H1 (cell line): ENCODE measurements around the gene ADPRS. TPM values are rescaled to one million over a fixed set of nuclear protein-coding genes. Genes with fewer than 3 reads are reported as not detected.

ENCODE experiments used
- CTCF ChIA-PET: fragments of 300-600 bp; sonication (Branson Sonifier 250); formaldehyde crosslinking; loops from one replicate; lab custom pipeline; 2021; ENCODE audit not compliant: partially characterized antibody; lab: Charles Lee
- POLR2A ChIA-PET: fragments of 300-600 bp; sonication (Branson Sonifier 250); formaldehyde crosslinking; loops from one replicate; lab custom pipeline; 2021; ENCODE audit warnings: inconsistent platforms; ENCODE audit not compliant: partially characterized antibody; lab: Charles Lee
- DNase-seq, 2 experiments: peaks; one replicate each; pipeline versions ENCODE4 v3.0.0 to v3.0.0-alpha.2; 2010 to 2022; ENCODE audit warnings: low spot score in 2 of 2, low read depth in 1 of 2, mixed read lengths in 1 of 2
- FAIRE-seq: peaks from 2 replicates; lab custom pipeline; 2011; peaks lifted over from hg19 to GRCh38; lab: Jason Lieb, UNC
- H2AFZ ChIP-seq: 2 replicates; pipeline ENCODE4 v1.8.1; 2012; ENCODE audit warnings: low read length, inconsistent platforms
- H2AK5ac ChIP-seq: 2 replicates; pipeline ENCODE4 v1.6.1; 2013; ENCODE audit warnings: low read depth, low read length
- H2BK120ac ChIP-seq: replicated peaks from 2 replicates; pipeline ENCODE3; 2013; ENCODE audit warnings: low read depth, low read length, inconsistent platforms
- H2BK12ac ChIP-seq: 2 replicates; pipeline ENCODE4 v1.6.1; 2013; ENCODE audit warnings: low read depth, low read length
- H2BK15ac ChIP-seq: 2 replicates; pipeline ENCODE4 v1.6.1; 2013; ENCODE audit warnings: low read length
- H2BK20ac ChIP-seq: 2 replicates; pipeline ENCODE4 v1.6.1; 2013; ENCODE audit warnings: low read length
- H2BK5ac ChIP-seq: 2 replicates; pipeline ENCODE4 v1.6.1; 2013; ENCODE audit warnings: low read depth, low read length
- H3K14ac ChIP-seq: 2 replicates; pipeline ENCODE4 v1.6.1; 2013; ENCODE audit warnings: inconsistent platforms; ENCODE audit not compliant: insufficient read length
- H3K18ac ChIP-seq: 2 replicates; pipeline ENCODE4 v1.6.1; 2013; ENCODE audit warnings: low read length; ENCODE audit errors: extremely low read depth
- H3K23ac ChIP-seq: 2 replicates; pipeline ENCODE4 v1.6.1; 2013; ENCODE audit warnings: inconsistent platforms; ENCODE audit not compliant: insufficient read length
- H3K23me2 ChIP-seq: 2 replicates; pipeline ENCODE4 v1.6.1; 2013; ENCODE audit warnings: low read depth, low read length
- H3K27ac ChIP-seq: 2 replicates; pipeline ENCODE4 v1.6.1; 2011; ENCODE audit warnings: low read depth, low read length, inconsistent platforms
- H3K27me3 ChIP-seq, 4 experiments: replicated peaks in 1 of 4; 1 replicate in 1 of 4; 2 replicates in 3 of 4; pipeline versions ENCODE4 v1.6.1 to v1.8.1; 2011 to 2013; ENCODE audit warnings: low read length in 3 of 4, mild to moderate bottlenecking in 3 of 4, inconsistent platforms in 2 of 4, mixed read lengths in 2 of 4, moderate library complexity in 1 of 4; ENCODE audit not compliant: control insufficient read depth in 3 of 4, insufficient read depth in 3 of 4; ENCODE audit errors: extremely low read depth in 1 of 4
- H3K36me3 ChIP-seq, 4 experiments: 2 replicates each; pipeline versions ENCODE4 v1.6.1 to v1.8.1; 2011 to 2013; ENCODE audit warnings: mild to moderate bottlenecking in 4 of 4, low read length in 3 of 4, moderate library complexity in 2 of 4, control low read depth in 1 of 4, inconsistent platforms in 1 of 4; ENCODE audit not compliant: insufficient read depth in 4 of 4, control insufficient read depth in 2 of 4
- H3K4ac ChIP-seq: replicated peaks from 2 replicates; pipeline ENCODE3; 2013; ENCODE audit warnings: low read length, low read depth, mixed read lengths, inconsistent platforms; ENCODE audit not compliant: insufficient read length
- H3K4me1 ChIP-seq, 4 experiments: replicated peaks in 1 of 4; 1 replicate in 1 of 4; 2 replicates in 3 of 4; pipeline versions ENCODE4 v1.6.1 to v1.8.1; 2011 to 2013; ENCODE audit warnings: low read length in 3 of 4, inconsistent platforms in 2 of 4, mixed read lengths in 1 of 4; ENCODE audit not compliant: insufficient read depth in 4 of 4, control insufficient read depth in 3 of 4
- H3K4me2 ChIP-seq, 2 experiments: 2 replicates each; pipeline versions ENCODE4 v1.6.1 to v1.8.1; 2011 to 2013; ENCODE audit warnings: low read depth in 2 of 2, low read length in 2 of 2, control low read depth in 1 of 2, inconsistent platforms in 1 of 2, mild to moderate bottlenecking in 1 of 2; ENCODE audit not compliant: insufficient read depth in 1 of 2
- H3K4me3 ChIP-seq, 4 experiments: fragments of 200-600, 300-600 bp in 1 of 4; sonication (generic), shearing (Covaris generic), sonication (Bioruptor Twin) in 1 of 4; 2 replicates each; pipeline versions ENCODE4 v1.5.1 to v1.8.1; 2011 to 2016; ENCODE audit warnings: low read length in 4 of 4, low read depth in 3 of 4, control low read depth in 2 of 4, inconsistent platforms in 2 of 4, mild to moderate bottlenecking in 2 of 4, mixed read lengths in 1 of 4, moderate library complexity in 1 of 4; ENCODE audit not compliant: insufficient read depth in 2 of 4; ENCODE audit errors: extremely low read depth in 1 of 4
- H3K56ac ChIP-seq: replicated peaks from 2 replicates; pipeline ENCODE3; 2013; ENCODE audit warnings: low read depth, mild to moderate bottlenecking, mixed read lengths, low read length, inconsistent platforms; ENCODE audit not compliant: insufficient read length
- H3K79me1 ChIP-seq: 2 replicates; pipeline ENCODE4 v1.6.1; 2013; ENCODE audit warnings: low read depth, low read length, control low read depth
- H3K79me2 ChIP-seq, 2 experiments: 2 replicates each; pipeline versions ENCODE4 v1.6.1 to v1.8.1; 2012 to 2013; ENCODE audit warnings: low read length in 2 of 2, mild to moderate bottlenecking in 2 of 2, inconsistent platforms in 1 of 2; ENCODE audit not compliant: insufficient read depth in 2 of 2, control insufficient read depth in 1 of 2
- H3K9ac ChIP-seq, 4 experiments: replicated peaks in 1 of 4; 1 replicate in 1 of 4; 2 replicates in 3 of 4; pipeline versions ENCODE4 v1.6.1 to v1.8.1; 2011 to 2013; ENCODE audit warnings: low read depth in 3 of 4, low read length in 3 of 4, control low read depth in 2 of 4, mild to moderate bottlenecking in 2 of 4, moderate library complexity in 2 of 4, inconsistent platforms in 1 of 4; ENCODE audit errors: extremely low read depth in 1 of 4
- H3K9me3 ChIP-seq, 2 experiments: 2 replicates each; pipeline versions ENCODE4 v1.6.1 to v1.8.1; 2012 to 2013; ENCODE audit warnings: mild to moderate bottlenecking in 2 of 2, moderate library complexity in 2 of 2, control low read depth in 1 of 2, inconsistent platforms in 1 of 2, low read depth in 1 of 2, low read length in 1 of 2, mixed read lengths in 1 of 2; ENCODE audit not compliant: insufficient read depth in 2 of 2
- H4K20me1 ChIP-seq, 2 experiments: replicated peaks in 1 of 2; 2 replicates each; pipeline versions ENCODE3 to v1.8.1; 2011 to 2013; ENCODE audit warnings: inconsistent platforms in 2 of 2, low read length in 2 of 2, mild to moderate bottlenecking in 1 of 2; ENCODE audit not compliant: insufficient read depth in 2 of 2, control insufficient read depth in 1 of 2
- H4K5ac ChIP-seq: 2 replicates; pipeline ENCODE4 v1.6.1; 2013; ENCODE audit warnings: low read length, low read depth, mixed read lengths, inconsistent platforms; ENCODE audit not compliant: insufficient read length
- H4K8ac ChIP-seq: 2 replicates; pipeline ENCODE4 v1.8.0; 2013; ENCODE audit warnings: mild to moderate bottlenecking, moderate library complexity, low read length, inconsistent platforms; ENCODE audit not compliant: insufficient read depth; ENCODE audit errors: extremely low read depth
- H4K91ac ChIP-seq: replicated peaks from 2 replicates; pipeline ENCODE3; 2013; ENCODE audit warnings: low read length, mixed read lengths, inconsistent platforms; ENCODE audit not compliant: insufficient read length
- KDM1A ChIP-seq: fragments of 200-600, 300-600 bp; sonication (generic); IDR thresholded peaks from 2 replicates; pipeline ENCODE4 v1.7.1; 2016; ENCODE audit warnings: mild to moderate bottlenecking, low read length, borderline replicate concordance
- SP4 ChIP-seq: IDR thresholded peaks from 2 replicates; pipeline ENCODE4 v1.6.1; 2012; ENCODE audit warnings: low read length, inconsistent platforms
- WGBS, 2 experiments: shearing (Covaris generic) in 1 of 2; methylation state at CpG; one replicate each; pipeline versions ENCODE4 v1.1.6 to v1.1.7; 2013 to 2015; ENCODE audit warnings: low lambda C conversion rate in 2 of 2, mixed read lengths in 2 of 2, inconsistent platforms in 1 of 2, low coverage in 1 of 2, missing lambda C conversion rate in 1 of 2; ENCODE audit not compliant: insufficient replicate concordance in 2 of 2, insufficient coverage in 1 of 2, insufficient read length in 1 of 2; ENCODE audit errors: extremely low coverage in 1 of 2, missing lambda C conversion rate in 1 of 2; 5-methylcytosine and 5-hydroxymethylcytosine counted together
- polyA plus RNA-seq, 7 experiments: library from polyadenylated mRNA; depleted of rRNA in 3 of 7; stranded (reverse) in 5 of 7; unstranded in 2 of 7; fragments of >200 nt in 5 of 7; fragments of 200-250 nt in 2 of 7; gene quantifications; 1 replicate in 5 of 7; 2 replicates in 1 of 7; 4 replicates in 1 of 7; pipeline versions ENCODE4 v1.2.1 to v1.2.3, GENCODE V29; 2011 to 2013; ENCODE audit warnings: missing spikeins in 2 of 7, mixed read lengths in 2 of 7
- total RNA-seq: library from RNA; stranded (reverse); fragmentation: NEBNext Ultra II Directional; extraction: Animal tissue kit (Norgen Biotek cat#: 25700); gene quantifications from 2 replicates; pipeline ENCODE4 v1.2.1, GENCODE V29; 2021

Gene ADPRS
- total and polyA plus RNA-seq, 2 of the 8 experiments (the other 6 are each of a cell fraction or from before 2014, with no cell fraction given), result 22.9 to 38.1 TPM

DNA sequence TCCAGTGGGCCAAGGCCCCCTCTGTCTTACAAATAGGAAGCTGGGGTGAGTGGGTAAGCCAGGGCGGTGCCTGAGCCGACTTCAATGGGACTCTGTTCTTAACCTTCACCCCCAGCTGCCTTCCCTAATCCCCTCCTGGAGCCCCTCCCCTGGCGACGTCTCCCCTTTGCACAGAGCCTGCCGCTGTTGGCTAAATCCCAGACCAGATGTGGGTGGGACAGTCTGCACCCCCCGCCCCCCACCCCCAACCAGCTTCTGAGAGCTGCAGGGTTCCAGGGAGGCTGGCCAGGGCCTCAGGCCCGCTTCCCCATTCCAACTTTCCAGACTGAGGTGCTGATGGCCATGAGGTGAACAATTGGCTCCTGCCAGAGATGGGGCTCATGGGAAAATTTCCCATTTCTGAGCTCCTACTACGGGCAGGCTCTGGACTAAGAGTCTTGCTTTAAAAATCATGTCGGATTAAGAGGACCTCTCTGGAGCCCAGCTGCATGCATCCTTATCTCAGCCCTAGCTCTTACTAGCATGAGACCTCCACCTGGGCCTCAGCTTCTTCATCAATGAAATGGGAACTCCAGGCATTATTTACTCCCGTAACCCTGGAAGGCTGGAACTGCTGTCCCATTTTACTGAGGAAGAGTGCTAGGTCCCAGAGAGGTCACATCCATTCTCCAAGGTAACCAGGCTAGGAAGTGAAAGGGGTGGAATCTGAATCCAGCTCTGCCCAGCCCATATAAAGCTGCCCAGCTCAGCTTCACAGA lies 29.9 kb downstream of the ADPRS start:
- Histone ChIP-seq H3K36me3 (no peaks in the 10 kb centered on the region), H2BK12ac (no peak overlapping the region), H4K5ac (no peak overlapping the region), H3K23ac (no peak overlapping the region), H3K18ac (no peak overlapping the region), H2AFZ (no peak overlapping the region), H3K9ac (no peak overlapping the region), H2BK20ac (no peak overlapping the region), H3K27me3 (peaks cover 0 to 8% (median 5%) of the 10 kb centered on the region in 4 experiments; a peak in 5 of 7 replicates), H3K27ac (no peak overlapping the region), H4K20me1 (no peaks in the 10 kb centered on the region), H3K23me2 (no peaks in the 10 kb centered on the region), H3K79me2 (no peaks in the 10 kb centered on the region), H3K4me1 (peaks cover 0 to 10% (median 5%) of the 10 kb centered on the region in 4 experiments; a peak in 5 of 7 replicates), H4K91ac (no peak overlapping the region), H2AK5ac (no peak overlapping the region), H2BK5ac (no peak overlapping the region), H3K56ac (no peak overlapping the region), H3K14ac (no peak overlapping the region), H3K79me1 (no peaks in the 10 kb centered on the region), H2BK120ac (no peak overlapping the region), H4K8ac (peak overlapping the region; percentile 48; the same call in 1 of the 2 replicates), H2BK15ac (no peak overlapping the region), H3K4me2 (no peak overlapping the region; a peak in 1 of 4 replicates), H3K4me3 (no peak overlapping the region), H3K4ac (no peak overlapping the region), H3K9me3 (no peaks in the 10 kb centered on the region)
- TF ChIP-seq KDM1A (peak; percentile 77), SP4 (no peak)
- ChIA-PET CTCF (interaction anchor here (1.0 to 32.6 kb wide), 8 partner anchors 12 to 97 kb away, joined by 3 to 738 read pairs (median 14); partner anchors contain the start of gene TRAPPC3), POLR2A (interaction anchor here (0.6 to 2.2 kb wide), 6 partner anchors 9 to 333 kb away, joined by 3 to 6 read pairs (median 4); no protein-coding TSS in a partner anchor)
- WGBS, 2 experiments, result 74% methylated on average over 10 of the region's 10 CpGs; no CpG with 5 or more reads in 1 of the 2 experiments
- no peak for DNase-seq
- no peak for FAIRE-seq
